ENCODE data around the gene PVR. TPM values are rescaled to one million over a fixed set of nuclear protein-coding genes. Genes with fewer than 3 reads are reported as not detected.

Gene PVR
- total and polyA plus RNA-seq, 9 of the 15 experiments (the other 6 are each of a cell fraction or from before 2014, with no cell fraction given): 0.89 to 14.5 (median 9.8) TPM

DNA sequence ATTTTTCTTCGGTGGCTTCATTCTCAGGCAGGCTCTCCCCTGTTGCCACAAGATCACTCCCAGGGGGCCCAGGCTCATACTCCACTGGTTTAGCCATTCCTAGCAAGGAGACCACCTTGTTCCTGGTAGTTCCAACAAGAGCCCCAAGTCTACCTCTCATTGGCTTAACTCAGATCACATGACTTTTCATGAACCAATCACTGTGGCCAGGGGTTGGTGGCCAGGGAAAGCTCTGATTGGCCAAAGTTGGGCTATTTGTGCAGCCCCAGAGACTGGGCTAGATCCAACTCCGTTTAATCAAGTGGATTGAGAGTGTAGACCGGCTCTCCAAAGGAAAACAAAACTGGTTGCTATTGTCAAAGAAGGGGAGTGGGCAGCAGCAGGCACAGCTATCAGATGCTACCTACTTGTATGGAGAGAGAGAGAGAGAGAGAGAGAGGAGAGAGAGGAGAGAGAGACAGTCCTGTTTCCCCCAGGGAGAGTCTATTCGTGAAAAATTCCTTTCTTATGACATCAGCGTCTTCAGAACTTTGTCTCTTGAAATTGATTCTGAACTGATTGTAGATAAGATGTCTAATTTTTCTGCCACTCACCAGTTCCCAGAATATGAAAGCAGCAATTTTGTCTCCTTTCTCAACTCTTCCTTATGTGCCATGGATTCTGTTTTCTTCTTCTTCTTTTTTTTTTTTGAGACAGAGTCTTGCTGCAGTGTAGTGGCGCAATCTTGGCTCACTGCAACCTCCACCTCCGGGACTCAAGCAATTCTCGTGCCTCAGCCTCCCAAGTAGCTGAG is 33.5 kb downstream of the PVR start (continued):
- TF ChIP-seq, protein P1, sequence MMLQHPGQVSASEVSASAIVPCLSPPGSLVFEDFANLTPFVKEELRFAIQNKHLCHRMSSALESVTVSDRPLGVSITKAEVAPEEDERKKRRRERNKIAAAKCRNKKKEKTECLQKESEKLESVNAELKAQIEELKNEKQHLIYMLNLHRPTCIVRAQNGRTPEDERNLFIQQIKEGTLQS (IDR thresholded peaks at IDR 0.05): peak; percentile 92
- TF ChIP-seq, protein P1 (CRISPR knock-in tag; conservative IDR thresholded peaks at IDR 0.05): no peak
- TF ChIP-seq CTBP1 (IDR thresholded peaks at IDR 0.05; ENCODE audit: borderline replicate concordance): peak; percentile 18; the same call in 1 of the 2 replicates
- TF ChIP-seq CXXC5 (CRISPR knock-in tag; IDR thresholded peaks at IDR 0.05): 0 out of 2 replicates have a peak, but pooled peaks have one; percentile 32
- no peak for TF ChIP-seq YBX1 (IDR thresholded peaks at IDR 0.05)
- TF ChIP-seq MCM2 (IDR thresholded peaks at IDR 0.05; ENCODE audit: low read depth): no peak
- peak; percentile 57; the same call in 1 of the 2 replicates for TF ChIP-seq ZNF766 (CRISPR knock-in tag; conservative IDR thresholded peaks at IDR 0.05)
- TF ChIP-seq, protein P2, sequence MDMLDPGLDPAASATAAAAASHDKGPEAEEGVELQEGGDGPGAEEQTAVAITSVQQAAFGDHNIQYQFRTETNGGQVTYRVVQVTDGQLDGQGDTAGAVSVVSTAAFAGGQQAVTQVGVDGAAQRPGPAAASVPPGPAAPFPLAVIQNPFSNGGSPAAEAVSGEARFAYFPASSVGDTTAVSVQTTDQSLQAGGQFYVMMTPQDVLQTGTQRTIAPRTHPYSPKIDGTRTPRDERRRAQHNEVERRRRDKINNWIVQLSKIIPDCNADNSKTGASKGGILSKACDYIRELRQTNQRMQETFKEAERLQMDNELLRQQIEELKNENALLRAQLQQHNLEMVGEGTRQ (CRISPR knock-in tag; IDR thresholded peaks at IDR 0.05): peak; percentile 76
- TF ChIP-seq TRIM24 (IDR thresholded peaks at IDR 0.05): 0 out of 4 replicates have a peak, but pooled peaks of 1 of the 2 experiments have one; percentile 14
- TF ChIP-seq FOS (IDR thresholded peaks at IDR 0.05; ENCODE audit: extremely low read depth, insufficient read length): peak; percentile 63
- peak; percentile 27 for TF ChIP-seq POLR2B (IDR thresholded peaks at IDR 0.05; ENCODE audit: low read depth, partially characterized antibody)
